ENCODE results near the gene TIGD6. TPM values are rescaled to one million over a fixed set of nuclear protein-coding genes. Genes with fewer than 3 reads are reported as not detected.

TIGD6 gene
- 1 to 10 TPM; 6.4 to 7.9 (median 6.7) TPM for total RNA-seq

DNA sequence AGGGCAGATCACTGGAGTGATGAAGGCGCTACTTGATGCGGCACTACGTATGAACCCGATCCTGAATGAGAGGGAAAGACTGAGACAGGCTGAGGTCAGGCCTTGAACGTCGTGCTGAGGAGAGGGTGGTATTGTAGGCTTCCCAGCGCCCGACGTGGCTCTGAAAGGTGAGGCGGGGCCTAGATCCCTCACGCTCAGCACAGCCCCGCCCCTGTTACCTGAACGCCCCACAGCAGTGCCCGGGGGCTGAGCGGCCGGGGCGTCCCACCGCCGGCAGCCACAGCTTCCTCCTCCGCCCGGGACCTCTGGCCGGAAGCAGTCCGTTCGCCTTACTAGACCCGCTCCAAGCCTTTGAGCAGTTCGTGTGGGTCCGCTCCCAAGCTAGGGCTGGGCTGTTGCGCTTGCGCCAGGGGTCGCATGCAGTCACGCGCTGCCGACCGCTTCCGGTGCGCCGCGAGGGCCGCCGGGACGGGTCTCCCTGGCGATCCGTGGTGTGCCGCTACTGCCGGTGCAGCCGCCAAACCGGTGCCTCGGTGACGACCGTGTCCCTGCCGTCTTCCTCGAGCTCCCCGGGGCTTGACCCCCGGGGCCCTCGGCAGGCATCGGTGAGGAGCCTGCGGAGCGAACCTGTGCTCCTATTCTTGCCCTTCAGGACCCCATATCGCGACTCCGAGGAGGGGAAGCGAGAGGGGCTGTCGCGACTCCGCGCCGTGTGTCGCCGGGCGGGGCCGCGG lies at the start of gene TIGD6, which contains the start of gene HMGXB3:
TIGD6 (minus strand) TSS at position 399 of the 734 bp plus-strand sequence. CDS start 4,306 bp downstream, outside the sequence.
HMGXB3 (plus strand) TSS at position 484 of the 734 bp plus-strand sequence. CDS start 4,114 bp downstream, outside the sequence.
- Histone ChIP-seq H3K4me1 (peaks cover 21 to 25% of the 10 kb centered on the region in 2 donors), H3K27me3 (no peaks in the 10 kb centered on the region), H3K4me3 (replicated peaks in 1 of 3) (peak within 1 kb of the TSS; percentile 68 to 97 (median 90)), H3K27ac (peak within 1 kb of the TSS; percentile 79 to 95 (median 88)), H3K9me3 (no peaks in the 10 kb centered on the region), H3K36me3 (no peaks in the 10 kb centered on the region)
- peak in 1 of 2 donors; percentile 85 for TF ChIP-seq POLR2A (IDR thresholded peaks at IDR 0.05)
- TF ChIP-seq, protein P1, sequence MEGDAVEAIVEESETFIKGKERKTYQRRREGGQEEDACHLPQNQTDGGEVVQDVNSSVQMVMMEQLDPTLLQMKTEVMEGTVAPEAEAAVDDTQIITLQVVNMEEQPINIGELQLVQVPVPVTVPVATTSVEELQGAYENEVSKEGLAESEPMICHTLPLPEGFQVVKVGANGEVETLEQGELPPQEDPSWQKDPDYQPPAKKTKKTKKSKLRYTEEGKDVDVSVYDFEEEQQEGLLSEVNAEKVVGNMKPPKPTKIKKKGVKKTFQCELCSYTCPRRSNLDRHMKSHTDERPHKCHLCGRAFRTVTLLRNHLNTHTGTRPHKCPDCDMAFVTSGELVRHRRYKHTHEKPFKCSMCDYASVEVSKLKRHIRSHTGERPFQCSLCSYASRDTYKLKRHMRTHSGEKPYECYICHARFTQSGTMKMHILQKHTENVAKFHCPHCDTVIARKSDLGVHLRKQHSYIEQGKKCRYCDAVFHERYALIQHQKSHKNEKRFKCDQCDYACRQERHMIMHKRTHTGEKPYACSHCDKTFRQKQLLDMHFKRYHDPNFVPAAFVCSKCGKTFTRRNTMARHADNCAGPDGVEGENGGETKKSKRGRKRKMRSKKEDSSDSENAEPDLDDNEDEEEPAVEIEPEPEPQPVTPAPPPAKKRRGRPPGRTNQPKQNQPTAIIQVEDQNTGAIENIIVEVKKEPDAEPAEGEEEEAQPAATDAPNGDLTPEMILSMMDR (IDR thresholded peaks at IDR 0.05), result no peak
- intact Hi-C loops (cut with DNase I), result no loop called here
- whole genome bisulfite sequencing, 2 donors, result 0 to 3% methylated on average over 6 to 39 of the region's 72 CpGs
- DNase-seq, result peak; percentile 94

DNA sequence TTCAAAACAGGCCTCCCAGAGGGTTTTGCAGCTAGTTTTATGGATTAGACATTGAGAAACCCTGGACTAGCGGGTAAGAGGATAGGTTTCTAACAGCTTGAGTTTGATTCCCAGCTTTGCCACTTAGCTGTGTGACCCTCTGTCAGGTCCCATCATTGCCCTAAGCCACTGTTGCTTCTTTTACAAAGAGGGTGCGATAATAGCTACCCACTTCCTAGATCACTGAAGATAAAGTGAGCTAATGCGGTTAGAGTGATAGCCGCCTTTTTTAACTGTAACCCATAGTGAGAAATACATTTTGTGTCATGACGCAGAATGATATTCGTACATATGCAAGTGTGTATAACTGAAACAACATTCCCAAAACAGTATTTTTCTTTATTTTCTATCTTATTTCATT lies 45.6 kb upstream of the TIGD6 start:
- H3K27ac ChIP-seq, result no peak overlapping the region
- H3K9me3 ChIP-seq, result no peaks in the 10 kb centered on the region
- no peak for DNase-seq
- H3K4me1 ChIP-seq, result no peaks in the 10 kb centered on the region
- peaks cover 87 to 91% of the 10 kb centered on the region in 2 donors for H3K36me3 ChIP-seq
- H3K27me3 ChIP-seq, result no peaks in the 10 kb centered on the region
- intact Hi-C loops (cut with DNase I), result no loop called here
- WGBS, 2 donors, result 96 to 98% methylated on average over 6 of the region's 6 CpGs
- H3K4me3 ChIP-seq (replicated peaks in 1 of 3), result no peak overlapping the region
- TF ChIP-seq, protein P1 (IDR thresholded peaks at IDR 0.05), result no peak
- no peak for TF ChIP-seq POLR2A (IDR thresholded peaks at IDR 0.05)

DNA sequence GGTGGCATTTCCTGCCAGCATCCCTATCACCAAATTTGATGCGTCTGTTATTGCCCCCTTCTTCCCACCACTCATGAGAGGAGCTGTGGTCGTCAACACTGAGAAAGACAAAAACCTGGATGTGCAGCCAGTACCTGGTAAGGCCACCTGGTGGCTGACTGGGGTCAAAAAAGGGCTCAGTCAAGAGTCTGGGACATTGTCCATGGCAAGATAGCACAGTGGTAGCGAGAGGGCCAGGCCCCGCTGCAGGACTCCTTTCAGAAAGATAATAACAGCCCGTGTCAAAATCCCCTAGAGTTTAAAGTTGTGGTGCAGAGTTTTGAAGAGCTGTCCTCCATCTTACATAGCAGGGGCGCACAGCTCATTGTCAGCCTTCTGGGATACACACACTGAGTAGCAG lies 45.1 kb upstream of the TIGD6 start:
- no peak for DNase-seq
- WGBS, 2 donors, result 92 to 97% methylated on average over 6 of the region's 6 CpGs
- H3K4me1 ChIP-seq, result no peaks in the 10 kb centered on the region
- no peaks in the 10 kb centered on the region for H3K9me3 ChIP-seq
- peaks cover 87 to 91% of the 10 kb centered on the region in 2 donors for H3K36me3 ChIP-seq
- no peak for TF ChIP-seq POLR2A (IDR thresholded peaks at IDR 0.05)
- TF ChIP-seq, protein P1 (IDR thresholded peaks at IDR 0.05), result no peak
- intact Hi-C loops (cut with DNase I), result no loop called here
- H3K4me3 ChIP-seq (replicated peaks in 1 of 3), result no peak overlapping the region
- H3K27me3 ChIP-seq, result no peaks in the 10 kb centered on the region
- H3K27ac ChIP-seq, result no peak overlapping the region

DNA sequence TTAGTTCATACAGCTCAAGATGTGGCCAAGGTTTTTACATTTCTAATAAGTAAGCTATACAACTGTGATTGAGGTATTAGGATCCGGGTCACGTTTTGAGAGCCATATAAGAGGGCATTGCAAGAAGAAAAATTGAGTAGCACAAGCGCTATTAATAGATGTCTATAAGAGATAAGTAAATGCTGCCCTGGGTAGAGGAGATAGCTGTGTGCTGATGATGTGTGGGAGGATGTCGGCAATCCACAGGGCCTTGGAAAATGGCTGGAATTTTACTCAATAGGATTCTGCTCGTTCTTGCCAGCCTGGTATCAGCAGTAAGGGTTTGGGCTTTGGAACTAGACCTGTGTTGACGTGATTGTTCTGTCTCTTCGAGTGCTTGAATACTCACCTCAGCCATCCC lies 44.3 kb upstream of the TIGD6 start:
- DNase-seq, result no peak
- 84 to 89% methylated on average over 7 of the region's 7 CpGs for WGBS, 2 donors
- Histone ChIP-seq H3K36me3 (peaks cover 83 to 90% of the 10 kb centered on the region in 2 donors), H3K27ac (no peak overlapping the region), H3K9me3 (no peaks in the 10 kb centered on the region), H3K27me3 (no peaks in the 10 kb centered on the region), H3K4me3 (replicated peaks in 1 of 3) (no peak overlapping the region), H3K4me1 (no peaks in the 10 kb centered on the region)
- intact Hi-C loops (cut with DNase I), result no loop called here
- TF ChIP-seq POLR2A (IDR thresholded peaks at IDR 0.05), result no peak
- TF ChIP-seq, protein P1 (IDR thresholded peaks at IDR 0.05), result no peak

DNA sequence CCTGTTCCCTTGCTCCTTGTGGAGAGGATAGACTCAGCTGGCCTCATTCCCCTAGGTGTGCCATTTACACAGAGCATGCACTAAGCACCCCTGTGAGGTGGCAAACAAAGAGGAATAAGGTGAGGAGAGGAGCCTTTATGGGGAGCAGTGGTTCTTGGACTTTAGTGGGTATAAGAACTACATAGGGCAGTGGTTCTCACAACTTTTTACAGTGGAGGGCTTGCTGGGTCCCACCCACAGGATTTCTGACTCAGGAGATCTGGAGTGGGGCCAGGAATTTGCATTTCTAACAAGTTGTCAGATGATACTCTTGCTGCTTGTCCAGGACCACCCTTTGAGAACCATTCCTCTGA lies 43.9 kb upstream of the TIGD6 start:
- no peaks in the 10 kb centered on the region for H3K27me3 ChIP-seq
- DNase-seq, result no peak
- peaks cover 79 to 90% of the 10 kb centered on the region in 2 donors for H3K36me3 ChIP-seq
- intact Hi-C loops (cut with DNase I), result no loop called here
- H3K4me1 ChIP-seq, result no peaks in the 10 kb centered on the region
- no peak for TF ChIP-seq POLR2A (IDR thresholded peaks at IDR 0.05)
- TF ChIP-seq, protein P1 (IDR thresholded peaks at IDR 0.05), result no peak
- H3K9me3 ChIP-seq, result no peaks in the 10 kb centered on the region
- no peak overlapping the region for H3K4me3 ChIP-seq (replicated peaks in 1 of 3)
- H3K27ac ChIP-seq, result no peak overlapping the region

Data from thyroid gland (tissue), 4 donors.